OCI-LY7 (cell line): Measurements from ENCODE around the gene METTL22.

Experiments
- CTCF ChIP-seq: fragments of 200-600 bp; sonication (generic); conservative IDR thresholded peaks from 2 replicates; pipeline ENCODE4 v1.5.1; 2014; ENCODE audit warnings: mild to moderate bottlenecking, antibody characterized with exemption, low read length, moderate library complexity, mixed read lengths
- EZH2phosphoT487 ChIP-seq: fragments of 200-600 bp; sonication (generic); IDR thresholded peaks from 2 replicates; pipeline ENCODE4 v1.6.1; 2018; ENCODE audit warnings: low read depth, borderline replicate concordance, mild to moderate bottlenecking, mixed run types, antibody characterized with exemption, low read length, moderate library complexity, mixed read lengths

GRCh38 chr16:8678068-8678927 is 56.8 kb downstream of the METTL22 start:
- TF ChIP-seq CTCF, result no peak
- TF ChIP-seq EZH2phosphoT487, result no peak
